HEK293 (cell line): ENCODE data around the gene PDE2A.
A peak's percentile ranks its signal among the peaks of the same experiment; 100 is the strongest.

Experiments used
- CTCF ChIA-PET: fragments of 350-600 bp; formaldehyde crosslinking; extraction: SDS; loops from one replicate; lab custom pipeline; 2021; ENCODE audit warnings: antibody characterized with exemption; lab: Yijun Ruan, JAX
- POLR2A ChIA-PET: fragments of 300-600 bp; formaldehyde crosslinking; extraction: SDS; loops from one replicate; lab custom pipeline; 2020; ENCODE audit warnings: antibody characterized with exemption, inconsistent platforms; lab: Yijun Ruan, JAX
- H3K27ac ChIP-seq: fragments of 200-500 bp; sonication (Bioruptor generic); 2 replicates; pipeline ENCODE4 v1.5.1; 2014; ENCODE audit warnings: low read depth, low read length, control low read depth, inconsistent platforms; ENCODE audit errors: extremely low read depth
- H3K36me3 ChIP-seq, 2 experiments: fragments of 200-500 bp in 1 of 2; sonication (Bioruptor generic) in 1 of 2; 1 replicate in 1 of 2; 2 replicates in 1 of 2; pipeline ENCODE4 v1.5.1; 2014 to 2017; ENCODE audit warnings: inconsistent platforms in 2 of 2, low read length in 2 of 2; ENCODE audit not compliant: control insufficient read depth in 2 of 2, insufficient read depth in 1 of 2
- H3K4me1 ChIP-seq: fragments of 200-500 bp; sonication (Bioruptor generic); 2 replicates; pipeline ENCODE4 v1.5.1; 2014; ENCODE audit warnings: mild to moderate bottlenecking, low read length, inconsistent platforms; ENCODE audit not compliant: control insufficient read depth, insufficient read depth
- H3K4me3 ChIP-seq: 2 replicates; pipeline ENCODE4 v1.5.1; 2011; ENCODE audit warnings: low read depth, mild to moderate bottlenecking, control low read depth, low read length, moderate library complexity
- H3K9me3 ChIP-seq: fragments of 200-500 bp; sonication (Bioruptor generic); 2 replicates; pipeline ENCODE4 v1.5.1; 2014; ENCODE audit warnings: low read depth, low read length, inconsistent platforms; ENCODE audit not compliant: control insufficient read depth, insufficient read depth
- BCL11B ChIP-seq: fragments of 450-650 bp; formaldehyde crosslinking; IDR thresholded peaks from 2 replicates; pipeline ENCODE4 v1.5.1; 2016; ENCODE audit warnings: low read depth, missing biosample characterization, missing genetic modification characterization
- ELK4 ChIP-seq: IDR thresholded peaks from 2 replicates; pipeline ENCODE4 v1.6.1; 2011; ENCODE audit warnings: mild to moderate bottlenecking, low read depth, low read length, borderline replicate concordance
- GLIS1 ChIP-seq: fragments of 450-650 bp; formaldehyde crosslinking; IDR thresholded peaks from 2 replicates; pipeline ENCODE4 v1.5.1; 2016; ENCODE audit warnings: missing biosample characterization, missing genetic modification characterization
- HOXC10 ChIP-seq: sonication (generic); formaldehyde crosslinking; IDR thresholded peaks from 2 replicates; pipeline ENCODE4 v1.8.1; 2023; ENCODE audit warnings: mild to moderate bottlenecking, missing genetic modification reagents
- HOXD13 ChIP-seq: sonication (generic); formaldehyde crosslinking; IDR thresholded peaks from 2 replicates; pipeline ENCODE4 v1.8.0; 2022; ENCODE audit warnings: missing genetic modification reagents, borderline replicate concordance
- KLF10 ChIP-seq: fragments of 450-650 bp; IDR thresholded peaks from 2 replicates; pipeline ENCODE4 v1.5.1; 2018; ENCODE audit warnings: missing biosample characterization, mild to moderate bottlenecking, missing genetic modification characterization
- ZIC2 ChIP-seq: fragments of 450-650 bp; formaldehyde crosslinking; IDR thresholded peaks from 2 replicates; pipeline ENCODE4 v1.5.1; 2016; ENCODE audit warnings: missing biosample characterization, missing genetic modification characterization
- ZNF112 ChIP-seq: fragments of 450-650 bp; formaldehyde crosslinking; IDR thresholded peaks from 2 replicates; pipeline ENCODE4 v1.5.0; 2017; ENCODE audit warnings: missing biosample characterization, missing genetic modification characterization
- ZNF146 ChIP-seq: fragments of 450-650 bp; formaldehyde crosslinking; IDR thresholded peaks from 2 replicates; pipeline ENCODE4 v1.5.1; 2016; ENCODE audit warnings: missing biosample characterization, missing genetic modification characterization
- ZNF223 ChIP-seq: fragments of 450-650 bp; formaldehyde crosslinking; IDR thresholded peaks from 2 replicates; pipeline ENCODE4 v1.5.1; 2016; ENCODE audit warnings: missing biosample characterization, missing genetic modification characterization
- ZNF266 ChIP-seq: fragments of 450-650 bp; formaldehyde crosslinking; IDR thresholded peaks from 2 replicates; pipeline ENCODE4 v1.5.1; 2016; ENCODE audit warnings: missing biosample characterization, missing genetic modification characterization, low read depth
- ZNF302 ChIP-seq: fragments of 450-650 bp; formaldehyde crosslinking; IDR thresholded peaks from 2 replicates; pipeline ENCODE4 v1.5.1; 2016; ENCODE audit warnings: missing biosample characterization, missing genetic modification characterization, low read depth
- ZNF341 ChIP-seq: fragments of 450-650 bp; formaldehyde crosslinking; IDR thresholded peaks from 2 replicates; pipeline ENCODE4; 2016; ENCODE audit warnings: low read depth, missing biosample characterization, missing genetic modification characterization
- ZNF449 ChIP-seq: fragments of 450-650 bp; formaldehyde crosslinking; IDR thresholded peaks from 2 replicates; pipeline ENCODE4 v1.5.1; 2017; ENCODE audit warnings: missing biosample characterization, mild to moderate bottlenecking, missing genetic modification characterization, moderate library complexity
- ZNF510 ChIP-seq: fragments of 450-650 bp; formaldehyde crosslinking; IDR thresholded peaks from 2 replicates; pipeline ENCODE4 v1.5.1; 2018; ENCODE audit warnings: mild to moderate bottlenecking, missing genetic modification characterization, missing biosample characterization; ENCODE audit not compliant: insufficient replicate concordance
- ZNF530 ChIP-seq: fragments of 450-650 bp; formaldehyde crosslinking; IDR thresholded peaks from 2 replicates; pipeline ENCODE4 v1.5.1; 2016; ENCODE audit warnings: low read depth, missing biosample characterization, missing genetic modification characterization
- ZNF544 ChIP-seq: fragments of 450-650 bp; formaldehyde crosslinking; IDR thresholded peaks from 2 replicates; pipeline ENCODE4 v1.5.0; 2017; ENCODE audit warnings: missing biosample characterization, missing genetic modification characterization
- ZNF561 ChIP-seq: fragments of 450-650 bp; IDR thresholded peaks from 2 replicates; pipeline ENCODE4 v1.5.1; 2018; ENCODE audit warnings: missing biosample characterization, missing genetic modification characterization, borderline replicate concordance
- ZNF792 ChIP-seq: fragments of 450-650 bp; formaldehyde crosslinking; IDR thresholded peaks from 2 replicates; pipeline ENCODE4 v1.5.1; 2016; ENCODE audit warnings: missing biosample characterization, missing genetic modification characterization

The PDE2A gene

DNA sequence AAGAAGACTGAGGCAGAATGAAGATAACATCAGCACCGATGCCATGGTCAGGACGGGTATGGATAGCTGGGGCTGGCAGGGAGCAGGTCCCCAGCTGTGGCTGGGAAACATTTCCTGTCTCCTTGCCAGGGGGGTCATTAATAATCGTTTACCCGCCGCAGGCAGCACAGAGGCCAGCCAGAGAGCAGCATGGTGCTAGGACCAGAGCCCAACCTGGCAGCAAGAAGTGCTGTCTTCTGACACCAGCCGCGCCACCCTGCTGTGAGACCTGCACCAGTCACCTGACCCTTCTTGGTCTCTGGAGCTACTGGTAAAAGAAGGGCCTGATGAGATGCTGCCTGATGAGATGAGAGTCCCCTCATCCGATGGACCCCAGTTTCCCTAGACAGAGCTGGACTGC is 36.3 kb downstream of the PDE2A start:
- Histone ChIP-seq H3K4me3 (no peak overlapping the region), H3K9me3 (no peaks in the 10 kb centered on the region), H3K27ac (no peak overlapping the region), H3K4me1 (no peaks in the 10 kb centered on the region), H3K36me3 (no peaks in the 10 kb centered on the region)
- CTCF ChIA-PET = interaction anchor here (0.8 to 1.8 kb wide), 4 partner anchors 39 to 669 kb away, joined by 3 to 10 read pairs (median 6); no protein-coding TSS in a partner anchor
- TF ChIP-seq ZNF530 (tag by site-specific recombination) = no peak
- TF ChIP-seq ZNF510 (tag by site-specific recombination) = no peak
- peak; percentile 66 for TF ChIP-seq ZIC2 (tag by site-specific recombination)
- TF ChIP-seq HOXD13 (CRISPR knock-in tag) = no peak
- no peak for TF ChIP-seq ZNF544 (tag by site-specific recombination)
- TF ChIP-seq ZNF792 (tag by site-specific recombination) = no peak
- TF ChIP-seq ZNF146 = no peak
- no peak for TF ChIP-seq ZNF112
- TF ChIP-seq HOXC10 = no peak
- TF ChIP-seq ZNF449 (tag by site-specific recombination) = peak; percentile 57; the same call in 1 of the 2 replicates
- POLR2A ChIA-PET = no interaction called here

DNA sequence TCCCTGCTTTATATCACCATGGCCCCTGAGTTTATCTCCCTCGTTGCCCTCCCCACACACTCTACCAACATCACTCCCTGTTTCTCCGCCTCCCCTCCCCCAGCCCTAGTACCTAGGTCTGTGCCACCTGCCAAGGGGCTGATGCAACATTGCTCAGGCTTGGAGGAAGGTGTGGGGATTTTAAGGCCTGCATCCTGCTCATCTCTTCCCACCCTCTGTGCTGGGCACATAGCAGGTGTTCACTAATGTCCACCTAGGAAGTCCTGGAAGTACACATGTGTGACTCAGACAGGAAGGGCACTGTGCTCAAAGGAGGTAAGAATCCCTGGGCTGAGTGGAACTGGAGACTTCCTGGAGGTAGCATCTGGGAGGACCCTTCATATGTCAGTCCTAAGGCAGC is 37.0 kb downstream of the PDE2A start:
- Histone ChIP-seq H3K27ac (no peak overlapping the region), H3K4me1 (no peaks in the 10 kb centered on the region), H3K9me3 (no peaks in the 10 kb centered on the region), H3K4me3 (no peak overlapping the region), H3K36me3 (no peaks in the 10 kb centered on the region)
- CTCF ChIA-PET = interaction anchor here (0.6 to 2.2 kb wide), 4 partner anchors 28 to 169 kb away, joined by 3 to 6 read pairs (median 4); no protein-coding TSS in a partner anchor
- POLR2A ChIA-PET = no interaction called here
- TF ChIP-seq ZNF341 (tag by site-specific recombination) (no peak), ZIC2 (tag by site-specific recombination) (peak; percentile 55), GLIS1 (tag by site-specific recombination) (peak; percentile 12; the same call in 1 of the 2 replicates)

GRCh38 chr11:72636376-72636775 is 37.8 kb downstream of the PDE2A start:
- no peaks in the 10 kb centered on the region for H3K36me3 ChIP-seq
- no peaks in the 10 kb centered on the region for H3K9me3 ChIP-seq
- H3K27ac ChIP-seq = no peak overlapping the region
- CTCF ChIA-PET = interaction anchor here (0.6 to 2.2 kb wide), 5 partner anchors 8 to 168 kb away, joined by 3 to 6 read pairs (median 4); no protein-coding TSS in a partner anchor
- H3K4me3 ChIP-seq = no peak overlapping the region
- TF ChIP-seq ZNF302 (tag by site-specific recombination) (no peak), ZNF561 (no peak), BCL11B (no peak), ZNF266 (tag by site-specific recombination) (no peak), ZNF223 (tag by site-specific recombination) (no peak), KLF10 (no peak), ELK4 (no peak), ZNF146 (no peak), ZNF792 (tag by site-specific recombination) (no peak)
- POLR2A ChIA-PET = no interaction called here
- no peaks in the 10 kb centered on the region for H3K4me1 ChIP-seq
